Ectodermal cell (in vitro differentiated cells): ENCODE measurements around the gene BPTF.
A peak's percentile ranks its signal among the peaks of the same experiment; 100 is the strongest.
"Not testable (repeated sequence)": the region's sequence is repeated elsewhere in the genome, so short reads cannot be mapped to it uniquely, and the experiment has no call there.

ENCODE experiments used
- H3K27ac ChIP-seq: 2 replicates; pipeline ENCODE4 v1.7.0; 2013; ENCODE audit warnings: mild to moderate bottlenecking, low read depth, low read length; ENCODE audit not compliant: insufficient read depth, poor library complexity, severe bottlenecking
- H3K27me3 ChIP-seq: 2 replicates; pipeline ENCODE4 v1.7.0; 2013; ENCODE audit warnings: mild to moderate bottlenecking, low read length; ENCODE audit not compliant: insufficient read depth, control insufficient read depth, poor library complexity, severe bottlenecking
- H3K36me3 ChIP-seq: one replicate; pipeline ENCODE4 v1.7.0; 2013; ENCODE audit warnings: low read length; ENCODE audit not compliant: control insufficient read depth, insufficient read depth
- H3K4me1 ChIP-seq: one replicate; pipeline ENCODE4 v1.7.0; 2013; ENCODE audit warnings: low read length; ENCODE audit not compliant: control insufficient read depth, insufficient read depth
- H3K4me3 ChIP-seq: 2 replicates; pipeline ENCODE4 v1.7.0; 2013; ENCODE audit warnings: low read depth, low read length, control low read depth; ENCODE audit not compliant: insufficient read depth
- H3K9me3 ChIP-seq: 2 replicates; pipeline ENCODE4 v1.7.0; 2013; ENCODE audit warnings: mild to moderate bottlenecking, low read length, moderate library complexity; ENCODE audit not compliant: control insufficient read depth
- WGBS, 2 experiments: methylation state at CpG; one replicate each; pipeline ENCODE4 v1.1.7; 2013; ENCODE audit warnings: missing lambda C conversion rate in 2 of 2; 5-methylcytosine and 5-hydroxymethylcytosine counted together

The BPTF gene

DNA sequence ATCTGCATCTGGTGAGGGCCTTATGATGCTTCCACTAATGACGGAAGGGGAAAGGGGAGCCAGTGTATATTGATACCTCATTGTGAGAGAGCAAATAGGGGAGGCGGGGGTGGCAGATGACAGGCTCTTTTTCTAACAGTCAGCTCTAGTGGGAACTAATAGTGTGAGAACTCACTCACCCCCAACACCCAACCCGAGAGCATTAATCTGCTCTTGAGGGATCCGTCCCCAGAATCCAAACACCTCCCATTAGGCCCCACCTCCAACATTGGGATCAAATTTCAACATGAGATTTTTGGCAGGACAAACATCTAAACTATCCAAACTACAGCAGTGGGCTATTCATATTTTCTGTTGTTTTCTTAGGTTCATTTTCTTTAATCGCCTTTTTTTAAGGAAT is 54.4 kb downstream of the BPTF start:
- Histone ChIP-seq H3K27ac (no peak overlapping the region), H3K4me1 (no peaks in the 10 kb centered on the region), H3K4me3 (no peak overlapping the region), H3K36me3 (peaks cover 5% of the 10 kb centered on the region), H3K9me3 (no peaks in the 10 kb centered on the region), H3K27me3 (no peaks in the 10 kb centered on the region)
- 81 to 85% methylated on average over 5 of the region's 5 CpGs for WGBS, 2 experiments

DNA sequence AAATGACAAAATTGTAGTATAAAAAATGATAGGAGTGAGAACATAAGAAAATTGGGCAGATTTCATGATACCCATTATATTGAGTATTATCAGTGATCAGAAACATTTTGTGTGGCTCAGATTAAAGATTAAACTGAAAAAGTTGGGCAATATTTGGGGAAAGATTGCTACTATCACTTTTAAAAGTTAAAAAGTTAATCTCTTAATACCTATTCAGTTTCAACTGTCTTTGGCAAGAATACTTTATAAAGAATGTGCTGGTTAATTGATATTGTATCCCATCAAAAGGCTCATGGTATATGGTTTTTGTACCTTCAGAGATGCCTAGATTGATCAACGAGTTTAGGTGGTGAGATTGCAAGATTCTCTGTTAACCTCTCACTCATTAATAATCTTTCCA is 55.8 kb downstream of the BPTF start:
- 60% methylated on average over 1 of the region's 1 CpG; no CpG with 5 or more reads in 1 of the 2 experiments for WGBS, 2 experiments
- H3K27ac ChIP-seq = no peak overlapping the region
- no peaks in the 10 kb centered on the region for H3K27me3 ChIP-seq
- H3K9me3 ChIP-seq = no peaks in the 10 kb centered on the region
- H3K36me3 ChIP-seq = peaks cover 5% of the 10 kb centered on the region
- no peak overlapping the region for H3K4me3 ChIP-seq
- no peaks in the 10 kb centered on the region for H3K4me1 ChIP-seq

DNA sequence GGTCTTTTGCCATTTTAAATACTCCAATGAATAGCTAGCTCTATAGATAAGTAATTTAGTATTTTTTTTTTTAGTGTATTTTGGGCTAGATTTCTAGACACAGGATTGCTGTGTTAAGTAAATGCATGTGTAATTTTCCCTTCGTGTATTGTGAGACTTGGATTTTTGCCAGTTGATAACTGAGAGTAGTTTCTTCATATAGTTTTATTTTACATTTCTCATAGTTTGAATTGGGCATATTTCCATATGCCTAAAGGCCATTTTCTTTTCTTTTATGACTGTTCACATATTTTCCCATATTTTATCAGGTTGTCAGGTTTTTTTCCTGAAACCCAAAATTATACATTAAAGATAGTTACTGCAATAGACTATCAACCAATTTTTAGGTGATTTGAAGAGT is 59.4 kb downstream of the BPTF start:
- Histone ChIP-seq H3K27me3 (no peaks in the 10 kb centered on the region), H3K36me3 (peaks cover 5% of the 10 kb centered on the region), H3K4me3 (no peak overlapping the region), H3K9me3 (no peaks in the 10 kb centered on the region), H3K4me1 (no peaks in the 10 kb centered on the region), H3K27ac (no peak overlapping the region)
- WGBS, 2 experiments = 88 to 100% methylated on average over 1 of the region's 1 CpG

DNA sequence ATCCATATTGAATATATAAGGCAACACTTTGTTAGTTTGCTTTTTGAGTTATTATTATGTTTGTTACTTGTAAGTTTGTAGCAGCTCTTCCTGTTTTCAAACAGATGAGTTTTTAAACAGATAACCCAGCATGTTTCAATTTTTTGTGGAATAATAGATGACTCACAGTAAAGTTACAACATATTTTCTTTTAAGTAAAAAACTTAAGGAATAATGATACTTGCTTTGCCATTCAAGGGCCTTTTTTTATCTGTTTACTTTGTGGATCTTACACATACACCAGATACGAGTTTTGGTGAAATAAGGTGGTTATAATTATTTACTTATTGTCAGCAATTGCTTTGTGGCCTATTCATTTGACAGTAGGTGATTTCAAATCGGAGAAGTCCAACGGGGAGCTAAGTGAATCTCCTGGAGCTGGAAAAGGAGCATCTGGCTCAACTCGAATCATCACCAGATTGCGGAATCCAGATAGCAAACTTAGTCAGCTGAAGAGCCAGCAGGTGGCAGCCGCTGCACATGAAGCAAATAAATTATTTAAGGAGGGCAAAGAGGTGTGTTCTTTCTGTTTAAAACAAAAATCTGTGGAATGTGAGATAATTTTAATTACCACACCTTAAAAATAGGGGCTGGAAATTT is 66.3 kb downstream of the BPTF start:
- Histone ChIP-seq H3K4me1 (no peaks in the 10 kb centered on the region), H3K27ac (no peak overlapping the region), H3K27me3 (no peaks in the 10 kb centered on the region), H3K9me3 (no peaks in the 10 kb centered on the region), H3K36me3 (peaks cover 36% of the 10 kb centered on the region), H3K4me3 (no peak overlapping the region)
- 95 to 98% methylated on average over 6 of the region's 6 CpGs for WGBS, 2 experiments

DNA sequence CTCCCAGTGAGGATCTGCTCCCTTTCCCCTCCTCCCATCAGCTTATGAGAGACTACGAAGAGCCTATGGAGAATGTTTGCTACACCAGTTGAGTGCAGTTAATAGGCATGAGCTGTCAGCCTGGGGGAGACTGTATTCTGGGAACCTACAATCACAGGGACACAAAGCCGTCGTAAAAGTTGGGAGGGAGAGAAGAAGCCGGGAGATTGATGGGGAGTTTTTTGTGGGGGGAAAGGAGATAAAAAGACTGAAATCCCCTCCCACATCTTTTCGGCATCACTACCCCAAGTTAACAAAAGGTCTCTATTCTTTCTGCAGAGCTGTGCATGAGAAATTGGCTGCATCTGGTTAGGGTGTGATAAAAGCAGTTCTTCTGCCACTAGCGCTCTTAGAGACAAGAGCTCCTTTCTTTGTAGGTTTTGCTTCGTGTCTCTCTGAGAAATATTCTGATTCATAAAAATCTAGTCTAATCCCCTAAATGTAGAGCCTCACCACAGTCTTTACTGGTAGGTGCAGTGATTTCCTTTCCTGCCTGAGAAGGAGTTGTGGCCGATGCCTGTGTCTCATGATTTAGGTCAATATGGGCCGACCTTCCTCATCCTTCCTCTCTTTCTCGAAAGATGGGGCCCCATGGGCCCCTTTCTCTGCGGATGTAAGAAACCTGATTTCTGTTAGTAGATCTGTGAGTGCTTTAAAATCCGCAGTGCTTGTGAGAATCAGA is 77.4 kb downstream of the BPTF start:
- peak overlapping the region; percentile 89 for H3K27ac ChIP-seq
- H3K9me3 ChIP-seq = no peaks in the 10 kb centered on the region
- H3K27me3 ChIP-seq = no peaks in the 10 kb centered on the region
- peaks cover 33% of the 10 kb centered on the region for H3K36me3 ChIP-seq
- H3K4me3 ChIP-seq = no peak overlapping the region
- WGBS, 2 experiments = 82 to 88% methylated on average over 9 to 12 of the region's 12 CpGs
- peaks cover 5% of the 10 kb centered on the region for H3K4me1 ChIP-seq

DNA sequence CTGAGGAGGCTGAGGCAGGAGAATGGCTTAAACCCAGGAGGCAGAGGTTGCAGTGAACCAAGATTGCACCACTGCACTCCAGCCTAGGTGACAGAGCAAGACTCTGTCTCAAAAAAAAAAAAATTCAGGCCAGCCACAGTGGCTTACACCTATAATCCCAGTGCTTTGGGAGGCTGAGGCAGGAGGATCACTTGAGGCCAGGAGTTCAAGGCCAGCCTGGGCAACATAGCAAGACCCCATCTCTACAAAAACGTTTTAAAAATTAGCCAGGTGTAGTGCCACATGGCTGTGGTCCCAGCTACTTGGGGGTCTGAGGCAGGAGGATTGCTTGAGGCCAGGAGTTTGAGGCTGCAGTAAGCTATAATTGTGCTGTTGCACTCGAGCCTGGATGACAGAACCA is 80.0 kb downstream of the BPTF start:
- not testable (repeated sequence) for H3K4me3 ChIP-seq, H3K4me1 ChIP-seq, H3K27me3 ChIP-seq, H3K9me3 ChIP-seq, H3K27ac ChIP-seq
- H3K36me3 ChIP-seq = peaks cover 31% of the 10 kb centered on the region
- WGBS, 2 experiments = 88 to 90% methylated on average over 1 to 2 of the region's 2 CpGs

DNA sequence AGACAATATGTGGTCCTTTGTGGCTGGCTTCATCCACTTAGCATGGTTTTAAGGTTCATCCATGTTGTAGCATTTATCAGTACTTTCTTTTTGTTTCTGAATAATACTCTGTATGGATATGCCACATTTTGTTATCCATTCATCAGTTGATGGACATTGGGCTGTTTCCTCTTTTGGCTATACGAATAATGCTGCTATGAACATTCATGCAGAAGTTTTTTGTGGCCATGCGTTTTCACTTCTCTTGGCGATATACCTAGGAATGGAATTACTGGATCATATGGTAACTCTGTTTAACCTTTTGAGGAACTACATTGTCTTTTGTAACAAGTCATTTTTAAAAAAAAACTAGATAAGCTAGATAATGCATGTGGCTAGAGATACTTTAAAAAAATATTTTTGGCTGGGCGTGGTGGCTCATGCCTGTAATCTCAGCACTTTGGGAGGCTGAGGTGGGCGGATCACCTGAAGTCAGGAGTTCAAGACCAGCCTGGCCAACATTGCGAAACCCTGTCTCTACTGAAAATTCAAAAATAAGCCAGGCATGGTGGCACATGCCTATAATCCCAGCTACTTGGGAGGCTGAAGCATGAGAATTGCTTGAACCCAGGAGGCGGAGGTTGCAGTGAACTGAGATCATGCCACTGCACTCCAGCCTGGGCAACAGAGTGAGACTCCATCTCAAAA is 85.0 kb downstream of the BPTF start:
- H3K27ac ChIP-seq, H3K4me1 ChIP-seq, H3K9me3 ChIP-seq, H3K27me3 ChIP-seq, H3K4me3 ChIP-seq: not testable (repeated sequence)
- H3K36me3 ChIP-seq = peaks cover 50% of the 10 kb centered on the region
- 94 to 96% methylated on average over 7 of the region's 7 CpGs for WGBS, 2 experiments

DNA sequence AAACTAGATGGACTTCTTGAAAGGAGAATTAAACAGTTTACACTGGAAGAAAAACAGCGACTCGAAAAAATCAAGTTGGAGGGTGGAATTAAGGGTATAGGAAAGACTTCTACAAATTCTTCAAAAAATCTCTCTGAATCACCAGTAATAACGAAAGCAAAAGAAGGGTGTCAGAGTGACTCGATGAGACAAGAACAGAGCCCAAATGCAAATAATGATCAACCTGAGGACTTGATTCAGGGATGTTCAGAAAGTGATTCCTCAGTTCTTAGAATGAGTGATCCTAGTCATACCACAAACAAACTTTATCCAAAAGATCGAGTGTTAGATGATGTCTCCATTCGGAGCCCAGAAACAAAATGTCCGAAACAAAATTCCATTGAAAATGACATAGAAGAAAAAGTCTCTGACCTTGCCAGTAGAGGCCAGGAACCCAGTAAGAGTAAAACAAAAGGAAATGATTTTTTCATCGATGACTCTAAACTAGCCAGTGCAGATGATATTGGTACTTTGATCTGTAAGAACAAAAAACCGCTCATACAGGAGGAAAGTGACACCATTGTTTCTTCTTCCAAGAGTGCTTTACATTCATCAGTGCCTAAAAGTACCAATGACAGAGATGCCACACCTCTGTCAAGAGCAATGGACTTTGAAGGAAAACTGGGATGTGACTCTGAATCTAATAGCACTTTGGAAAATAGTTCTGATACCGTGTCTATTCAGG is 85.9 kb downstream of the BPTF start:
- no peaks in the 10 kb centered on the region for H3K4me1 ChIP-seq
- H3K9me3 ChIP-seq = no peaks in the 10 kb centered on the region
- H3K27ac ChIP-seq = no peak overlapping the region
- WGBS, 2 experiments = 95 to 98% methylated on average over 8 to 10 of the region's 10 CpGs
- H3K4me3 ChIP-seq = no peak overlapping the region
- peaks cover 54% of the 10 kb centered on the region for H3K36me3 ChIP-seq
- no peaks in the 10 kb centered on the region for H3K27me3 ChIP-seq

DNA sequence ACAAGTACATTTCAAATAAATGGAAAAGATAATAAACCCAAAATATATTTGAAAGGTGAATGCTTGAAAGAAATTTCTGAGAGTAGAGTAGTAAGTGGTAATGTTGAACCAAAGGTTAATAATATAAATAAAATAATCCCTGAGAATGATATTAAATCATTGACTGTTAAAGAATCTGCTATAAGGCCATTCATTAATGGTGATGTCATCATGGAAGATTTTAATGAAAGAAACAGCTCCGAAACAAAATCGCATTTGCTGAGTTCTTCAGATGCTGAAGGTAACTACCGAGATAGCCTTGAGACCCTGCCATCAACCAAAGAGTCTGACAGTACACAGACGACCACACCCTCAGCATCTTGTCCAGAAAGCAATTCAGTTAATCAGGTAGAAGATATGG is 86.8 kb downstream of the BPTF start:
- H3K4me3 ChIP-seq = no peak overlapping the region
- no peaks in the 10 kb centered on the region for H3K9me3 ChIP-seq
- no peak overlapping the region for H3K27ac ChIP-seq
- WGBS, 2 experiments = 95 to 100% methylated on average over 3 to 4 of the region's 4 CpGs
- H3K27me3 ChIP-seq = no peaks in the 10 kb centered on the region
- peaks cover 50% of the 10 kb centered on the region for H3K36me3 ChIP-seq
- no peaks in the 10 kb centered on the region for H3K4me1 ChIP-seq

DNA sequence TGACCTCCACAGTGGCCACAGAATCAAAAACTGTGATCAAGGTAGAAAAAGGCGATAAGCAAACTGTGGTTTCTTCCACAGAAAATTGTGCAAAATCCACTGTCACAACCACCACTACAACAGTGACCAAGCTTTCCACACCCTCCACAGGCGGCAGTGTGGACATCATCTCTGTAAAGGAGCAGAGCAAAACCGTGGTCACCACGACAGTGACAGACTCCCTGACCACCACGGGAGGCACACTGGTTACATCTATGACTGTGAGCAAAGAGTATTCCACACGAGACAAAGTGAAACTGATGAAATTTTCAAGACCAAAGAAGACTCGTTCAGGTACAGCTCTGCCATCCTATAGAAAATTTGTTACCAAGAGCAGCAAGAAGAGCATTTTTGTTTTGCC is 87.4 kb downstream of the BPTF start:
- H3K36me3 ChIP-seq = peaks cover 50% of the 10 kb centered on the region
- H3K4me3 ChIP-seq = no peak overlapping the region
- WGBS, 2 experiments = 94 to 97% methylated on average over 7 of the region's 7 CpGs
- H3K4me1 ChIP-seq = no peaks in the 10 kb centered on the region
- H3K9me3 ChIP-seq = no peaks in the 10 kb centered on the region
- H3K27ac ChIP-seq = no peak overlapping the region
- no peaks in the 10 kb centered on the region for H3K27me3 ChIP-seq
